NOMO-1 treated with DMSO at 0.1 percent for 48 hours (cell line): ENCODE results near the gene FECH.
"Not testable (repeated sequence)": the region's sequence is repeated elsewhere in the genome, so short reads cannot be mapped to it uniquely, and the experiment has no call there.

ENCODE experiments used
- DNase-seq: peaks from one replicate; lab custom pipeline; 2025; ENCODE audit not compliant: unreplicated experiment; lab: John Stamatoyannopoulos, UW

The FECH gene, protein sequence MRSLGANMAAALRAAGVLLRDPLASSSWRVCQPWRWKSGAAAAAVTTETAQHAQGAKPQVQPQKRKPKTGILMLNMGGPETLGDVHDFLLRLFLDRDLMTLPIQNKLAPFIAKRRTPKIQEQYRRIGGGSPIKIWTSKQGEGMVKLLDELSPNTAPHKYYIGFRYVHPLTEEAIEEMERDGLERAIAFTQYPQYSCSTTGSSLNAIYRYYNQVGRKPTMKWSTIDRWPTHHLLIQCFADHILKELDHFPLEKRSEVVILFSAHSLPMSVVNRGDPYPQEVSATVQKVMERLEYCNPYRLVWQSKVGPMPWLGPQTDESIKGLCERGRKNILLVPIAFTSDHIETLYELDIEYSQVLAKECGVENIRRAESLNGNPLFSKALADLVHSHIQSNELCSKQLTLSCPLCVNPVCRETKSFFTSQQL

GRCh38 chr18:57586251-57587049 is at the start of gene FECH:
TSS of gene FECH (minus strand) at chr18:57586702. CDS start at chr18:57586620, 82 bp downstream.
- peak; percentile 56 for DNase-seq

- no peak for DNase-seq
Observed at GRCh38 chr18:57635003-57635822, 48.7 kb upstream of the FECH start.

GRCh38 chr18:57631697-57632096 is 45.2 kb upstream of the FECH start:
- DNase-seq, result no peak

GRCh38 chr18:57630754-57631595 is 44.5 kb upstream of the FECH start:
- peak; percentile 37 for DNase-seq

- DNase-seq, result peak; percentile 93
Observed at GRCh38 chr18:57630002-57630753, 43.7 kb upstream of the FECH start.

- DNase-seq, result no peak
Observed at GRCh38 chr18:57629422-57629821, 42.9 kb upstream of the FECH start.

GRCh38 chr18:57627488-57627887 is 41.0 kb upstream of the FECH start:
- DNase-seq, result no peak

DNA sequence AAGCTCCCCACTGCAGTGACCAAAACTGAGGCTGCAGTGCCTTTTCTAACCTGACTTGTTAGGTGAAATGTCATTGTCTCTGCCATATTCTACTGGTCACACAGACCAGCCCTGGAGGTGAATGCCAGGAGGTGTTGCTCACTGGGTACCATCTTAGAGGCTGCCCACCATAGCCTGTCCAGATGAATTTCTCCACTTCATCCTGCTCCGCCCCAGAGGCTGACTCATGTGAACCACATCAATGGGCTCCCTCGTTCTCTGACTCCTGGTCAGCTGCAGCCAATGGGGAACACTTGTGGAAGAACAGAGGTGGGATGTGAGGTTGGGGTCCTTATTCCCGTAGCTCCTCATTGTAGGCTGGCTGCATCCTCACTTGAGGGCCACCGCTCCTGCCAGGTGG is 38.5 kb upstream of the FECH start:
- no peak for DNase-seq

- no peak for DNase-seq
Observed at GRCh38 chr18:57621246-57621604, 34.7 kb upstream of the FECH start.

DNA sequence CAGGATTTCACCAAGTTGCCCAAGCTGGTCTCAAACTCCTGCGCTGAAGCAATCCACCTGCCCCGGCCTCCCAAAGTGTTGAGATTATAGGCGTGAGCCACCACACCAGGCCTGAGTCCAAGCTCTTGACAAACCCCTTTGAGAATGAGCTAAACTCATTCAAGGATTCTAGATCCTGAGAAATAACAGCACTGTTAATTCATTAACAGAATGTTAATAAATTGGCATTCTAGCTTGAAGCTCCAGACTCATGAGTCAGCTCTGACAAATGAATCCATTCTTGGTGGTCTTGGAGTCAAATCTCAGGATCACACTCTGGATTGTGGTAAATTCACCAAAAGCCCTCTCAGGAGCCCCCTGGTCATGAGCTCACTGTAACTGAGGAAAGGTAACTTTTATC is 33.4 kb upstream of the FECH start:
- DNase-seq, result no peak

DNA sequence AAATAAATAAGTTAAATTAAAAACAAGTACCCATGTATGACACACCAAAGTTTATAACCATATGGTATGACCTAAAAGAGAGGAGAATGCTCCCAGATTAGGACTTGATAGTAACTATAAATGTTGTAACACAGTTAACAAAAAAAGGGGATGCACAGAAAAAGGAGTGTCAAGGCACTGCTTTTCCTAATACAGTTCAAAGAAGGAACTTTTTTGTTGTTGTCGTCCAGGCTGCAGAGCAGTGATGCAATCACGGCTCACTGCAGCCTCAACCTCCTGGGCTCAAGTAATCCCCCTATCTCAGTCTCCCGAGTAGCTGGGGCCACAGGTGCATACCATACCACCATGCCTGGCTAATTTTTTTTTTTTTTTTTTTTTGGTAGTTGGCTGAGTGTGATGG is 32.4 kb upstream of the FECH start:
- no peak for DNase-seq

DNA sequence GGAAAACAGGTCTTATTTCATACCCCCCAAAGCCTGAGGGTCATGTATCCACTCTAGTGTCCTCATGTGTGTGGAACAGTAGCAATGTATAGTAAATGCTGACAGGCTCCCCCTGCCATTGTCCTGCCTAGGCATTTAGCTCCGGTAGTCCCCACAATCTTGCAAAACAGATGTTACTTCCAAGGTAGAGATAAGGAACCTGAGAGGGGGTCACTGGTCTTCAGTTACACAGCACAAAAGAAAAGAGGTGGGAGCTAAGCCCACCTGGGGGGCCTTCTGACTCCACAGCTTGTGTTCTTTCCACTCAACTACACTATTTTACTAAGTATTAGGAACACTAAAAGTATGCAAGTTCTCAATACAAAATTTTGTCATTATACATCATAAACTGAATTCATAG is 17.4 kb upstream of the FECH start:
- DNase-seq, result no peak

GRCh38 chr18:57595347-57595746 is 8.8 kb upstream of the FECH start:
- no peak for DNase-seq

GRCh38 chr18:57592716-57593115 is 6.2 kb upstream of the FECH start:
- not testable (repeated sequence) for DNase-seq

GRCh38 chr18:57589161-57589560 is 2.7 kb upstream of the FECH start:
- no peak for DNase-seq

GRCh38 chr18:57587098-57587661 is 678 bp upstream of the FECH start:
- DNase-seq, result no peak

- DNase-seq, result no peak
Observed at GRCh38 chr18:57585855-57586250, 649 bp downstream of the FECH start.

DNA sequence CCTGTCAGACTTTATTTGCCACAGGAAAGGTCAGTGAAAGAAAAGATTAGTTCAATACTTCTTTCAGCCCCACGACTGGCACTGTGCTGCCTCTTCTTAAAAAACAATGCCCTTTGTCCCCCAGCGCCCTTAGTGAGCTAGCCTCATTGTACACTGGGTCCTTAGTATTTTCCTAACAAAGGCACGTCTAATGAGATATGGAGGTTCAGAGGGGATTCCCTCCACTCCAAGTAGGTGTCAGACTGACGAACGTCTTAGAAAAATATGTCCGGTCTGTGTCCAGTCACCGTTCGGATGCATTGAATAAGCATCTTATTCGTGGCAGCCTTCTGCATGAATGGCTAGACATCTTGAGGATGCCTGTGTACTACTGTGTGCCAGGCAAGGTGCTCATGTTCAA is 1.1 kb downstream of the FECH start:
- DNase-seq, result no peak

DNA sequence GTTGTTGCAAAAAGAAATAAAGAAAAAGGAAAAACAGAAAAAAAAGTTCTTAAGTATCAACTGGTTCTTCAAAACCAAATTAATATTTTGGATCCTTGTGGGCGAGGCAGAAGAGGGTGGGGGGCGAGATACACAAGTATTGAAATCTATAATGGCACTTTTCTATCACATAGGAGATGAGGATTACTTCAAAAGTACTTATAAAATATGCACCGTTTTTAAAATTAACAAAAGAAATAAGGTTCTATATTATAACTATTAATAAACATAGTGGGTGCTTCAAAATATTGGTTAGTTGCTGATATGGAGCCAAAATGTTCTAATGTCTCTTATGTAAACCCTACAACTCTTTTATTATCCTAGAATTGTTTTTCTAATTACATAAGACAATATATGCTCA is 2.1 kb downstream of the FECH start:
- DNase-seq, result no peak
